IPS-20b (cell line): ENCODE results near the gene KCNQ1.

Experiments used
- H3K27ac ChIP-seq: one replicate; pipeline ENCODE4 v1.5.1; 2013; ENCODE audit warnings: low read length
- H3K27me3 ChIP-seq: 2 replicates; pipeline ENCODE4 v1.6.1; 2013; ENCODE audit warnings: mild to moderate bottlenecking, low read length, inconsistent platforms; ENCODE audit not compliant: insufficient read depth
- H3K36me3 ChIP-seq: 2 replicates; pipeline ENCODE4 v1.6.1; 2013; ENCODE audit warnings: low read depth, mild to moderate bottlenecking, inconsistent platforms, low read length, moderate library complexity; ENCODE audit not compliant: insufficient read depth
- H3K4me1 ChIP-seq: 2 replicates; pipeline ENCODE4 v1.6.1; 2013; ENCODE audit warnings: mild to moderate bottlenecking, control low read depth, inconsistent platforms, low read length, moderate library complexity; ENCODE audit not compliant: insufficient read depth
- H3K4me3 ChIP-seq: 2 replicates; pipeline ENCODE4 v1.5.1; 2013; ENCODE audit warnings: mild to moderate bottlenecking, low read length, inconsistent platforms
- H3K9ac ChIP-seq: 2 replicates; pipeline ENCODE4 v1.6.1; 2013; ENCODE audit warnings: low read depth, mild to moderate bottlenecking, inconsistent platforms, low read length, moderate library complexity
- H3K9me3 ChIP-seq: 2 replicates; pipeline ENCODE4 v1.6.1; 2013; ENCODE audit warnings: mild to moderate bottlenecking, low read depth, low read length, inconsistent platforms; ENCODE audit not compliant: insufficient read depth

The KCNQ1 gene

GRCh38 chr11:2507945-2508749, 63.3 kb downstream of the KCNQ1 start:
- no peaks in the 10 kb centered on the region for H3K36me3 ChIP-seq
- peaks cover 89% of the 10 kb centered on the region for H3K27me3 ChIP-seq
- no peak overlapping the region for H3K27ac ChIP-seq

DNA sequence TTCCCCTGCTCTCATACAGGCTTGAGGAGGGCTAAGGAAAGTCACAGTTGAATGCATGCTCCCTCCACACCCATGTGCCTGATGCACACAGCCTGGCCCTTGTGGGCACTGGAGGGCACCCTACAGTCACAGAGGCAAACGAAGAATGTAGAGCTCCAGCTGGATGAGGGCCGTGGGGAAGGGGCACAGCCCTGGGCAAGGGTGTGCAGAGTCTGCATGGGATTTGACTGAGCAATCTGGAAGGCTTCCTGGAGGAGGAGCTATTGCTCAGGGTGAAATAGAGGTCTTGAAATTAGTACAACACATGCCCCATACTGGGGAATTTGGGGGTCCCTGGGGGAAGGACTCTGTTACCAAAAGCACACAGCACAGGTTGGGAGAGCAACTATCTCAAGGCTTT, 64.0 kb downstream of the KCNQ1 start:
- H3K4me3 ChIP-seq = no peak overlapping the region
- H3K4me1 ChIP-seq = no peaks in the 10 kb centered on the region
- no peak overlapping the region for H3K27ac ChIP-seq
- peaks cover 88% of the 10 kb centered on the region for H3K27me3 ChIP-seq
- H3K36me3 ChIP-seq = no peaks in the 10 kb centered on the region
- no peak overlapping the region for H3K9ac ChIP-seq
- H3K9me3 ChIP-seq = no peaks in the 10 kb centered on the region

More at GRCh38 chr11:2507945-2508749, 63.3 kb downstream of the KCNQ1 start:
- no peak overlapping the region for H3K4me3 ChIP-seq
- H3K9ac ChIP-seq = no peak overlapping the region
- H3K9me3 ChIP-seq = no peaks in the 10 kb centered on the region
- no peaks in the 10 kb centered on the region for H3K4me1 ChIP-seq

DNA sequence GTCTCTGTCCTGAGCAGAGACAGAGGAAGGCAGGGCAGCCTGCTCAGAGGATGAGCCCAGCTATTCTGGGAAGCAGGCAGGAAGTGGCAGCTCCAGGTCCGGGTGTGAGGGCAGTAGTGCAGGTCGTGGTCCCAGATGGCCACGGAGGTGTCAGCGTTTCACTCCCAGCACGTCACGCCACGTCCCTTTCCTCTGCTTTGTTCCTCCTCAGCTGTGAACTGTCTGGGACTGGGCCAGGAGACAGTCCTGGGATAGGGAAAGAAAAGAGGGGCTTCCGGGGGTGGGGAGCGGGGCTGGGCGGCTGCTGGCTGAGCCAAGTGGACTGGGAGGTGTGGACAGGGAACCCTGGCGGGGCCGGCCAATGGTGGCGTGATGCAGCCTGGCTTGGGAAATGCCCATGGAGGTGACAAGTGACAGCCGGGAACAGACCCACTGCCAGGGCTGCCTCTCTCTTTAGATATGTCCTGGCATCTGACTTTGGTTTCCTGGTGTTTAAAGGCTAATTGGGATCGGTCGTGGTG, 64.7 kb downstream of the KCNQ1 start:
- Histone ChIP-seq H3K27ac (no peak overlapping the region), H3K27me3 (peaks cover 82% of the 10 kb centered on the region), H3K36me3 (no peaks in the 10 kb centered on the region), H3K9ac (no peak overlapping the region), H3K9me3 (no peaks in the 10 kb centered on the region), H3K4me3 (no peak overlapping the region), H3K4me1 (no peaks in the 10 kb centered on the region)

GRCh38 chr11:2510626-2511402, 66.0 kb downstream of the KCNQ1 start:
- Histone ChIP-seq H3K27me3 (peaks cover 69% of the 10 kb centered on the region), H3K9ac (no peak overlapping the region), H3K4me3 (no peak overlapping the region), H3K36me3 (no peaks in the 10 kb centered on the region), H3K9me3 (no peaks in the 10 kb centered on the region), H3K27ac (no peak overlapping the region), H3K4me1 (no peaks in the 10 kb centered on the region)

- H3K27ac ChIP-seq = no peak overlapping the region
- no peak overlapping the region for H3K9ac ChIP-seq
- H3K9me3 ChIP-seq = no peaks in the 10 kb centered on the region
- peaks cover 60% of the 10 kb centered on the region for H3K27me3 ChIP-seq
- no peak overlapping the region for H3K4me3 ChIP-seq
- H3K36me3 ChIP-seq = no peaks in the 10 kb centered on the region
- no peaks in the 10 kb centered on the region for H3K4me1 ChIP-seq
Measured at GRCh38 chr11:2511421-2512369, 66.9 kb downstream of the KCNQ1 start.

DNA sequence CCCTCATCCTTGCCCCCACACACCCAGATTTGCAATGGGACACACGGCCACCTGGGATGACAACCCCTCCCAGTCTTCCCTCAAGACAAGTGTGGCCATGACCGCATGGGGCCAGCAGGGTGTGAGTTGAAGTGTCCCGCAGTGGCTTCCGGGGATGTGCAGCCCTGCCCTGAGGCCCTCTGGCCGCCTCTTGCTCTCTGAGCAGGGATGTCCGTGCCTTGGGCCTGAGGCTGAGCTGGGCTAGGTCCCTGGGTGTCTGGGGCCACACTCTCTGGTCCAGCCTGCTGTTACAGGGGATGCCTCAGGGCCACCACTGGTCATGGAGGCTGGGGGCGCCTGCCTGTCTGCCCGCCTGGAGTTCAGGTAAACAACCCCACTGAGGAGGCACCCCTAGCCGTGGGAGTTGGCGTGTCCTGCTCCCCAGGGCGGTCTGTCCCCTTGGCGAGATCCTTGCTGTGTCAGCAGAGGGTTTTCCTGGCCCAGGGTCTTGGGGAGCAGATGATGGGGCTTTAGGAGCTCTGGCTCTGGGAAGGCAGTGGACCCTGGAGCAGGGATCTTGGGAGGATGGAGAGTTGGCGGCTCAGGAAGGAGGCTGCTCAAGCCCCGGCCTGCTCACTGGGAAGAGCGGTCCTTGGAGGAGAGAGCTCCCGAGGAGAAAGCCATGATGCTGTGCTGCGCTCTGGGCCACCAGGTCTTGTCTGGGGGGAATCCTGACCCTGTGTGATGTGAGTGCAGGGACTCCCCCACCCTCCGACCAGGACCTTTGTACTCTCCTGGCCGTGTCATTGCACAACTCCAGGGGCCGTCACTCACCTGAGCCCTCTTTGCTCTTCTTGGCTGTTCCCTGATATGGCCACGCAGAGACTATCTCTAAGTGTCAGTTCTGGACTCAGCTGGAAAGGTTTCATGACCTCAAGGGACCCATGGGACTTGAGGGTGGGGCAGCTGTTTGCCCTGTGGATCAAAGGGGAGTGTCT, 67.9 kb downstream of the KCNQ1 start:
- Histone ChIP-seq H3K4me1 (no peaks in the 10 kb centered on the region), H3K27me3 (peaks cover 50% of the 10 kb centered on the region), H3K36me3 (no peaks in the 10 kb centered on the region), H3K9ac (no peak overlapping the region), H3K4me3 (no peak overlapping the region), H3K9me3 (no peaks in the 10 kb centered on the region), H3K27ac (no peak overlapping the region)

- Histone ChIP-seq H3K27ac (no peak overlapping the region), H3K36me3 (no peaks in the 10 kb centered on the region), H3K27me3 (peaks cover 43% of the 10 kb centered on the region; the same call in 1 of the 2 replicates), H3K9ac (no peak overlapping the region), H3K4me3 (no peak overlapping the region), H3K4me1 (no peaks in the 10 kb centered on the region), H3K9me3 (no peaks in the 10 kb centered on the region)
Measured at GRCh38 chr11:2513441-2513840, 68.6 kb downstream of the KCNQ1 start.

- Histone ChIP-seq H3K27ac (no peak overlapping the region), H3K27me3 (peaks cover 27% of the 10 kb centered on the region; the same call in 1 of the 2 replicates), H3K9me3 (no peaks in the 10 kb centered on the region), H3K9ac (no peak overlapping the region), H3K4me1 (no peaks in the 10 kb centered on the region), H3K36me3 (no peaks in the 10 kb centered on the region), H3K4me3 (no peak overlapping the region)
Measured at GRCh38 chr11:2515401-2516275, 70.8 kb downstream of the KCNQ1 start.

- H3K36me3 ChIP-seq = no peaks in the 10 kb centered on the region
- no peaks in the 10 kb centered on the region for H3K9me3 ChIP-seq
- peaks cover 20% of the 10 kb centered on the region; the same call in 1 of the 2 replicates for H3K27me3 ChIP-seq
- H3K9ac ChIP-seq = no peak overlapping the region
- no peaks in the 10 kb centered on the region for H3K4me1 ChIP-seq
- no peak overlapping the region for H3K27ac ChIP-seq
- H3K4me3 ChIP-seq = no peak overlapping the region
Measured at GRCh38 chr11:2516276-2517015, 71.6 kb downstream of the KCNQ1 start.
